Mesenteric fat pad (tissue), 1 donor: Measurements from ENCODE around the gene TBC1D5. TPM values are rescaled to one million over a fixed set of nuclear protein-coding genes. Genes with fewer than 3 reads are reported as not detected.
"Not testable (repeated sequence)": the region's sequence is repeated elsewhere in the genome, so short reads cannot be mapped to it uniquely, and the experiment has no call there.

Source experiments
- DNase-seq: peaks from one replicate; pipeline ENCODE4 v3.0.0-alpha.2; 2020; ENCODE audit warnings: low spot score
- total RNA-seq: library from RNA; stranded (reverse); fragmentation: NEBNext Ultra II Directional; extraction: Animal tissue kit (Norgen Biotek cat#: 25700); gene quantifications from one replicate; pipeline ENCODE4 v1.2.1, GENCODE V29; 2021
- donor health status: DM: yes; HTN: yes; CAD: no.

Gene TBC1D5
- total RNA-seq, 1 donor from 2014 or later: 50.1 TPM

DNA sequence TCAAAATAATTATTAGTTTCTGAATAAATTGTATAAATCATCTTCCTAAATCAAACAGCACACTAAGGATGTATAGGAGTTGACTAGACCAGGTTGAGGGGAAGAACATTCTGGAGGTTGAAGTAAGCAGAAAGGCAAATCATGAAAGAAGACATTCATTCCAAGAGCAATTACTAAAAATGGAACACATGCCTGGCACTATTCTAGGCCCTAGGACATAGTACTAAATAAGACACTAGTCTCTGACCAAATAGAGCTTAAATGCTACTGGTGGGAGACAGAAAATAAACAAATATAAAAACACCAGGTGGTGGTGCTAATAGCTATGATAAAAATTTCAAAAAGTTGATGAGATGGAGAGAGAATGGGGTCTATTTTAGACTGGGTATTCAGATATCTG is 190.1 kb downstream of the TBC1D5 start:
- no peak for DNase-seq

GRCh38 chr3:17551895-17552294 is 190.5 kb downstream of the TBC1D5 start:
- DNase-seq: no peak

GRCh38 chr3:17551333-17551732 is 191.1 kb downstream of the TBC1D5 start:
- DNase-seq: no peak

GRCh38 chr3:17550624-17551023 is 191.8 kb downstream of the TBC1D5 start:
- no peak for DNase-seq

DNA sequence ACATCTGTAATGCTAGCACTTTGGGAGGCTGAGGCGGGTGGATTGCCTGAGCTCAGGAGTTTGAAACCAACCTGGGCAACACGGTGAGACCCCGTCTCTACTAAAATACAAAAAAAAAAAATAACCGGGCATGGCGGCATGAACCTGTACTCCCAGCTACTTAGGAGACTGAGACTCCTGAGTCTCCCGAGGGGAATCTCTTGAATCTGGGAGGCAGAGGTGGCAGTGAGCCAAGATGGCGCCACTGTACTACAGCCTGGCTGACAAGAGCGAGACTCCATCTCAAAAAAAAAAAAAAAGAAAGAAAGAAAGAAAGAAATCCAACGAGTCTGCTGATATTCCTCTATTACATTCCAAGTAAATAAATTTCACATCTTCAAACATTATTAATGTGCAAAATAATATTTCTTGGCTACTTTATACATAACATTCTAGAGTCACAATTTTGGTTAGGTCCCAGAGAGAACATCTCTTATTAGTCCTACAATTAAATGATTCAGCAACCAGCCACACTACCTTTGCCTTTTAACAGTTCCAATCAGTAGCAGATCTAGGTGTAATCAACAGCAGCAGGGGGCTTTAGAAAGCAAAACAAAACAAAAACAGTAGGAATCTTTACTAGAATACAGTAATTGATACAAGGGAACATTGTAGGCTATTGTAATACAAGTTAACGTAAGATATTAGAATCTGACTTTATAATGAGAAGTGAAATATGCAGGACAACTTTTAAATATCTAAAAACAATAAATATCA is 195.8 kb downstream of the TBC1D5 start:
- no peak for DNase-seq

DNA sequence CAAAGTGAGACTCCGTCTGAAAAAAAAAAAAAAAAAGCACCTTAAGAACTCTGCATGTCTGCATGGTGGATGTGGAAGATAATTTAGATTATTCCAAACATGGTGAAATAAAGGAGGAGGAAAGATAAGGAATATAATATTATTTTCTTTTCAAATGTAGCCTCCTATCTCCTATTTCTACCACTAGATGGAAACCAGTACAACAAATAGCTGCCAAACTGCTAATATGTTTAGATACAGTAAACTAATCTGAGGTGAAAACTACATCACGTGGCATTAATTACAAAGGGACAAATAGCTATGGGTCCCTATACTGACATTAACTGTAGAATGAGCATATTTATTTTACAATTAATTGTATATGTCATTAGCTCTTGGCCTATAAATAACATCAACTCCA is 197.8 kb downstream of the TBC1D5 start:
- no peak for DNase-seq

GRCh38 chr3:17542591-17542990 is 199.8 kb downstream of the TBC1D5 start:
- DNase-seq: no peak

DNA sequence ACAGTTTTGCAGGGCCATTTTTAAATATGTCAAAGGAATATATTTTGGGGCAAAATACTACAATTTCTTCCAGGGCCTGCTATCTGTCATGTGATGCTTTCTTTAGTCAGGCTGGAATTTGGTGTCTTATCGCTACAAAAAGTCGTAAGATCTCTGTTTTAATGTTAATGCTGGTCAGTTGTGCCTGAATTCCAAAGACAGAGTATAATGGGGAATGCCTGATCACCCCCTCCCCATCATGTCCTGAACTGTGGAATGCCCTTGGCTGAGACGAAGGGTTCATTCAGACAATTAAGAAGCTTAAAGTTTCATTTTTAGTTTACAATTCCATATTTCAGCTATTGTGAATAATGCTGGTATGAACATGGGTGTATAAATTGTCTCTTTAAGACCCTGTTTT is 203.0 kb downstream of the TBC1D5 start:
- DNase-seq: no peak

- DNase-seq: no peak
Measured at GRCh38 chr3:17535274-17535673, 207.2 kb downstream of the TBC1D5 start.

DNA sequence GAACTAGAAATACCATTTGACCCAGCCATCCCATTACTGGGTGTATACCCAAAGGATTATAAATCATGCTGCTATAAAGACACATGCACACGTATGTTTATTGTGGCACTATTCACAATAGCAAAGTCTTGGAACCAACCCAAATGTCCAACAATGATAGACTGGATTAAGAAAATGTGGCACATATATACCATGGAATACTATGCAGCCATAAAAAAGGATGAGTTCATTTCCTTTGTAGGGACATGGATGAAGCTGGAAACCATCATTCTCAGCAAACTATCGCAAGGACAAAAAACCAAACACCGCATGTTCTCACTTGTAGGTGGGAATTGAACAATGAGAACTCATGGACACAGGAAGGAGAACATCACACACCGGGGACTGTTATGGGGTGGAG is 210.0 kb downstream of the TBC1D5 start:
- DNase-seq: not testable (repeated sequence)

- DNase-seq: no peak
Measured at GRCh38 chr3:17529677-17530076, 212.8 kb downstream of the TBC1D5 start.

GRCh38 chr3:17518189-17519059 is 224.0 kb downstream of the TBC1D5 start:
- no peak for DNase-seq

GRCh38 chr3:17515445-17516234 is 226.8 kb downstream of the TBC1D5 start:
- DNase-seq: no peak

DNA sequence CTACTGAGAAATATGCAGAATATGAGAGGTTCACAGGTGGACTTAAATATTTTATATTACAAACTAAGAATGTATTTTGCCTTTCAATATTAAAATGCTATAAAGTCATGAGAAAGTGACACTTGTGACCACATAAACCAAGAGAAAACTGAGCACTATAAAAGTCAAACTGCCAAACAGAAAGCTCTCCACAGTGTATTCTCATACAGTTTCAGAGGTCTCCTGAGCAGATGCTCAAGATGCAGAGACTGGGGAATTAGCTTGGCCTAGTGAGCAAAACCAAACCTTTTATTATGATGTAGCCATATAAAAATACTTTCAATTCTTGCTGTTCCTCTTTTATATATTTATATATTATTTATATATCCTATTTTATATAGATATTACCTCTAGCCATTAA is 227.8 kb downstream of the TBC1D5 start:
- DNase-seq: no peak

- DNase-seq: no peak
Measured at GRCh38 chr3:17510265-17510664, 232.2 kb downstream of the TBC1D5 start.

GRCh38 chr3:17508180-17508752 is 234.2 kb downstream of the TBC1D5 start:
- no peak for DNase-seq

- no peak for DNase-seq
Measured at GRCh38 chr3:17507480-17507879, 235.0 kb downstream of the TBC1D5 start.

GRCh38 chr3:17505856-17506255 is 236.6 kb downstream of the TBC1D5 start:
- DNase-seq: no peak

- DNase-seq: no peak
Measured at GRCh38 chr3:17501745-17502144, 240.7 kb downstream of the TBC1D5 start.

DNA sequence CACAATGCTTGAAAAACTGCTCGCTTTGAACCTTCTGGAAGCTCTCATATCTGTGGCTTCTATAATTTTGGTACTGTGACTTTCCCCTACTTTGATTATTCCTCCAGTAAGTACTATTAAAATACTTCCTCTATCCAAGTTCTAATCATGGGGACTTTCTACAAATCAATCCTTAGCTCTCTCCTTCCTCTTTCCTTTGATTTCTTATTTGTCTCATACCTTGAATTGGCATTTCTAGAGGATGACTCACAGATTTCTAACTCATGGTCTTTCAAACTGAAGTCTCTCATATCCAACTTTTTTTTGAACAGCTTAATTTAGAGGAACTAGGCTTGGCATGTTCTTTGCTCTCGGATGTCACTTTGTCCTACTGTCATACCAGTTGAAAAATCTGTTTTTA is 241.8 kb downstream of the TBC1D5 start:
- no peak for DNase-seq

DNA sequence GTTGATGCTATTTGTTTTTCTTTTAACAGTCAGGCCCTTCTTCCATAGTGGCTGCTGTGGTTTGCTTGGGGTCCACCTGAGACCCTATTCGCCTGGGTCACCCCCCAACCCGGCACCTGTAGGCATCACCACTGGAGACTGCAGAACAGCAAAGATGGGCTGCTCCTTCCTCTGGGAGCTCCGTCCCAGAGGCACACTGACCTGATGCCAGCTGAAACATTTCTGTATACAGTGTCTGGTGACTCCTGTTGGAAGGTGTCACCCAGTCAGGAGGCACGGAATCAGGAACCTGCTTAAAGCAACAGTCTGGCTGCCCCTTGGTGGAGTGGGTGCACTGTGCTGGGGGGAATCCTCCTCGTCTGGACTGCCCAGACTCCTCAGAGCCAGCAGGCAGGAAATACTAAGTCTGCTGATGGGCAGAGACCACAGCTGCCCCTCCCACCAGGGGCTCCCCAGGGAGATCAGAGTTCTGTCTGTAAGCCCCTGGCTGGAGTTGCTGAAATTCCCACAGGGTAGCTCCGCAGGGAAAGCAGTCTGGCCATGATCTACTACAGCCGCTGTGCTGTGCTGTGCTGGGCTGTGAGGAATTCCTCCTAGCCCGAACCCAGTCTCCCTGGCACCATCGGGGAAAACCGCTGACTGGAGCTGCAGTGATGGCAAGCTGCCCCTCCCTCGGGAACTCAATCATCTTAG is 248.2 kb downstream of the TBC1D5 start:
- peak; percentile 81 for DNase-seq
